K562 (cell line): ENCODE data around the gene ZNF615. TPM values are rescaled to one million over a fixed set of nuclear protein-coding genes. Genes with fewer than 3 reads are reported as not detected.

Source experiments
- ARHGAP35 ChIP-seq: fragments of 450-650 bp; IDR thresholded peaks from 2 replicates; pipeline ENCODE4 v1.6.1; 2018; ENCODE audit not compliant: partially characterized antibody
- CTCF ChIP-seq, 3 experiments: IDR thresholded peaks in 2 of 3; conservative IDR thresholded peaks in 1 of 3; 2 replicates each; pipeline ENCODE4 v1.5.1; 2011 to 2012; ENCODE audit warnings: low read length in 3 of 3, mild to moderate bottlenecking in 3 of 3, control low read depth in 2 of 3, improper control_type of control experiment in 1 of 3, inconsistent platforms in 1 of 3, low read depth in 1 of 3, mixed read lengths in 1 of 3, moderate library complexity in 1 of 3; ENCODE audit not compliant: insufficient read depth in 2 of 3
- FOSL1 ChIP-seq: fragments of 200-800 bp; sonication (Bioruptor generic); conservative IDR thresholded peaks from 2 replicates; pipeline ENCODE4 v1.6.1; 2016; ENCODE audit warnings: missing genetic modification characterization, missing compliant biosample characterization
- GABPA ChIP-seq: fragments of 200-800 bp; sonication (Bioruptor generic); conservative IDR thresholded peaks from 2 replicates; pipeline ENCODE4 v1.6.1; 2016; ENCODE audit warnings: low read depth, missing genetic modification characterization, missing compliant biosample characterization
- HLTF ChIP-seq: fragments of 450-650 bp; IDR thresholded peaks from 2 replicates; pipeline ENCODE4 v1.6.1; 2016
- KAT7 ChIP-seq: sonication (generic); formaldehyde crosslinking; IDR thresholded peaks from 2 replicates; pipeline ENCODE4 v1.8.0; 2022; ENCODE audit warnings: missing genetic modification reagents, mild to moderate bottlenecking, borderline replicate concordance
- KLF13 ChIP-seq: fragments of 450-650 bp; IDR thresholded peaks from 2 replicates; pipeline ENCODE4 v1.6.1; 2016; ENCODE audit warnings: missing genetic modification characterization, low read depth, mild to moderate bottlenecking, missing compliant biosample characterization, moderate library complexity, borderline replicate concordance
- KLF6 ChIP-seq: fragments of 250-450 bp; sonication (Bioruptor Pico); IDR thresholded peaks from 2 replicates; pipeline ENCODE4 v1.4.0; 2020; ENCODE audit warnings: mild to moderate bottlenecking, moderate library complexity, borderline replicate concordance
- MAFK ChIP-seq: IDR thresholded peaks from 2 replicates; pipeline ENCODE4 v1.6.1; 2011; ENCODE audit warnings: low read length, improper control_type of control experiment
- PREB ChIP-seq: sonication (generic); formaldehyde crosslinking; IDR thresholded peaks from 2 replicates; pipeline ENCODE4 v1.8.1; 2023; ENCODE audit warnings: mild to moderate bottlenecking, missing genetic modification reagents
- SIX5 ChIP-seq, 2 experiments: IDR thresholded peaks; 2 replicates each; pipeline ENCODE4 v1.6.1; 2011; ENCODE audit warnings: low read length in 2 of 2, borderline replicate concordance in 1 of 2, low read depth in 1 of 2, mild to moderate bottlenecking in 1 of 2, moderate library complexity in 1 of 2; ENCODE audit not compliant: insufficient read depth in 1 of 2
- SMARCE1 ChIP-seq: fragments of 450-650 bp; IDR thresholded peaks from 2 replicates; pipeline ENCODE4 v1.7.1; 2016; ENCODE audit warnings: mild to moderate bottlenecking
- TAF9B ChIP-seq: fragments of 450-650 bp; IDR thresholded peaks from 2 replicates; pipeline ENCODE4 v1.6.1; 2018; ENCODE audit warnings: mild to moderate bottlenecking; ENCODE audit not compliant: partially characterized antibody
- TBL1XR1 ChIP-seq, 2 experiments: IDR thresholded peaks; 2 replicates each; pipeline ENCODE4 v1.6.1; 2012; ENCODE audit warnings: improper control_type of control experiment in 2 of 2, low read length in 2 of 2, mild to moderate bottlenecking in 1 of 2
- VEZF1 ChIP-seq: fragments of 200-800 bp; sonication (Bioruptor generic); IDR thresholded peaks from 2 replicates; pipeline ENCODE4 v1.6.1; 2017; ENCODE audit warnings: missing genetic modification characterization, missing compliant biosample characterization
- YY1 ChIP-seq, 3 experiments: IDR thresholded peaks; 2 replicates each; pipeline ENCODE4 v1.6.1; 2011; ENCODE audit warnings: low read length in 2 of 3, mild to moderate bottlenecking in 2 of 3, moderate library complexity in 2 of 3, borderline replicate concordance in 1 of 3, control low read depth in 1 of 3, low read depth in 1 of 3; ENCODE audit not compliant: insufficient read depth in 3 of 3, insufficient replicate concordance in 2 of 3, control insufficient read depth in 1 of 3, insufficient read length in 1 of 3; ENCODE audit errors: extremely low read depth in 1 of 3
- ZBTB8A ChIP-seq: fragments of 450-650 bp; IDR thresholded peaks from 2 replicates; pipeline ENCODE4 v1.6.1; 2018; ENCODE audit warnings: mild to moderate bottlenecking, moderate library complexity; ENCODE audit not compliant: partially characterized antibody
- ZBTB9 ChIP-seq: fragments of 450-650 bp; formaldehyde crosslinking; IDR thresholded peaks from 2 replicates; pipeline ENCODE4 v1.4.0; 2020; ENCODE audit warnings: mild to moderate bottlenecking, moderate library complexity
- ZNF274 ChIP-seq: IDR thresholded peaks from 2 replicates; pipeline ENCODE4 v1.6.1; 2011; ENCODE audit warnings: low read depth, mild to moderate bottlenecking, low read length, moderate library complexity, borderline replicate concordance
- ZNF79 ChIP-seq: fragments of 250-450 bp; sonication (Bioruptor Pico); IDR thresholded peaks from 2 replicates; pipeline ENCODE4 v1.4.0; 2020; ENCODE audit warnings: low read depth, mild to moderate bottlenecking, moderate library complexity
- polyA plus RNA-seq, 8 experiments: library from polyadenylated mRNA; depleted of rRNA in 4 of 8; stranded (reverse) in 5 of 8; unstranded in 3 of 8; fragments of >200 nt; fragmentation: Nextera tagmentation in 2 of 8; fragmentation: Illumina TruSeq in 1 of 8; extraction: Ambion mirVana in 2 of 8; extraction: Trizol in 1 of 8; gene quantifications; 2 replicates each; pipeline versions ENCODE4 v1.2.1 to v1.2.3, GENCODE V29; 2011 to 2014; ENCODE audit warnings: inconsistent platforms in 1 of 8, missing spikeins in 1 of 8
- total RNA-seq, 7 experiments: library from RNA; depleted of rRNA in 6 of 7; stranded (reverse); fragments of >200 nt in 6 of 7; fragmentation: Illumina TruSeq in 2 of 7; extraction: Trizol in 2 of 7; gene quantifications; 2 replicates each; pipeline versions ENCODE4 v1.2.1 to v1.2.3, GENCODE V29; 2011 to 2021; ENCODE audit warnings: low replicate concordance in 1 of 7

The ZNF615 gene
- total and polyA plus RNA-seq, 9 of the 15 experiments (the other 6 are each of a cell fraction or from before 2014, with no cell fraction given), result 1.2 to 4.4 (median 2.7) TPM

- TF ChIP-seq SIX5 (IDR thresholded peaks at IDR 0.05; ENCODE audit: borderline replicate concordance in 1 of 2, insufficient read depth in 1 of 2, low read depth in 1 of 2, low read length in 2 of 2), result peak; percentile 52 to 61; a peak in 3 of 4 replicates
- TF ChIP-seq SMARCE1, result no peak
- no peak for TF ChIP-seq ZNF274
- TF ChIP-seq ARHGAP35, result no peak
- TF ChIP-seq GABPA (tag), result 0 out of 2 replicates have a peak, but pooled peaks have one; percentile 23
- 0 out of 2 replicates have a peak, but pooled peaks have one; percentile 23 for TF ChIP-seq ZBTB9 (CRISPR knock-in tag)
- TF ChIP-seq ZNF79 (CRISPR knock-in tag), result no peak
- 0 out of 2 replicates have a peak, but pooled peaks have one; percentile 34 for TF ChIP-seq KLF6 (CRISPR knock-in tag)
- no peak for TF ChIP-seq KAT7 (CRISPR knock-in tag)
- TF ChIP-seq TBL1XR1 (IDR thresholded peaks at IDR 0.05; ENCODE audit: low read length in 2 of 2), result 0 out of 4 replicates have a peak, but pooled peaks of 1 of the 2 experiments have one; percentile 38
- TF ChIP-seq PREB (CRISPR knock-in tag), result peak; percentile 93
- TF ChIP-seq CTCF (IDR thresholded peaks at IDR 0.05 in 2 of 3, conservative IDR thresholded peaks at IDR 0.05 in 1 of 3; ENCODE audit: insufficient read depth in 2 of 3, low read depth in 1 of 3, low read length in 3 of 3), result peak in 1 of 3 experiments; percentile 6; a peak in 1 of 6 replicates
- TF ChIP-seq HLTF, result 0 out of 2 replicates have a peak, but pooled peaks have one; percentile 38
- peak; percentile 6 for TF ChIP-seq TAF9B
- TF ChIP-seq ZBTB8A, result no peak
- no peak; the same call in 1 of the 2 replicates for TF ChIP-seq KLF13 (tag)
- TF ChIP-seq MAFK, result no peak
- peak; percentile 100 for TF ChIP-seq YY1 (IDR thresholded peaks at IDR 0.05; ENCODE audit: borderline replicate concordance in 1 of 3, control insufficient read depth in 1 of 3, extremely low read depth in 1 of 3, insufficient read depth in 3 of 3, insufficient read length in 1 of 3, insufficient replicate concordance in 2 of 3, low read depth in 1 of 3, low read length in 2 of 3)
- TF ChIP-seq FOSL1 (tag), result peak; percentile 19; the same call in 1 of the 2 replicates
- peak; percentile 45 for TF ChIP-seq VEZF1
Observed at GRCh38 chr19:52007806-52008557, at the start of gene ZNF615 (continued).
